SU-DHL-6 (cell line): ENCODE measurements around the gene FHAD1.

Experiments
- CTCF ChIP-seq: fragments of 200-600 bp; sonication (generic); IDR thresholded peaks from one replicate; pipeline ENCODE4 v1.5.1; 2017; ENCODE audit warnings: antibody characterized with exemption, mild to moderate bottlenecking, low read length, moderate library complexity; ENCODE audit not compliant: insufficient read depth, poor library complexity, severe bottlenecking
- EZH2phosphoT487 ChIP-seq: fragments of 200-600 bp; sonication (generic), shearing (Covaris generic); conservative IDR thresholded peaks from 2 replicates; pipeline ENCODE4 v1.6.1; 2018; ENCODE audit warnings: mild to moderate bottlenecking, antibody characterized with exemption, low read length, moderate library complexity, mixed read lengths

DNA sequence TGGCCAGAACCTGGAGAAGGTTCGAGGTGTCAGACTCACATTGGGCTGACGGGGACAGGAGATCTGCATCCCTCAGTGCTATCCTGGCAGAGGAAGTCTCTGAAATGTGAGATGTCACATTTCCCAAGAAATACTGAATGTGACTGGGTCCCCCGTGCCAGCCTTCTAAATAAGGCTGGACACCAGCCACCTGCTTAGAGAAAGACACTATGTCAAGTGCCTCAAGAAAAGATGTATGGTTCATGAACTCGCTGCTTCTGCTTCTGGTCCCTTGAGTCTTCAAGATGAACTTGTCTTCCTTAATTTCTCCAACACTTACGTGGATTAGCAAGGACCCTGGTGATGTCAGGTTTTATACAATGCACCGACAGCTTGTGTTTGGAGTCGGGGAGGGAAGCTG lies 42.1 kb upstream of the FHAD1 start:
- TF ChIP-seq CTCF: no peak
- TF ChIP-seq EZH2phosphoT487: no peak
